CD4-positive, CD25-positive, alpha-beta regulatory T cell (primary cell): ENCODE results near the gene ZNF30. TPM values are rescaled to one million over a fixed set of nuclear protein-coding genes. Genes with fewer than 3 reads are reported as not detected.

Experiments used
- ATAC-seq, 2 donors: fragments of 150-1000 bp; cut with Tn5 transposase; one replicate each; pipeline ENCODE4 v1.10.0; 2021; ENCODE audit warnings: low read depth in 2 of 2, moderate number of reproducible peaks in 2 of 2, moderate library complexity in 1 of 2
- DNase-seq, 3 donors: peaks; one replicate each; pipeline versions ENCODE4 v3.0.0 to v3.0.0-alpha.2; 2012 to 2022; ENCODE audit warnings: mixed read lengths in 1 of 3
- H3K27ac ChIP-seq: one replicate; pipeline ENCODE4 v1.7.0; 2013; ENCODE audit warnings: mild to moderate bottlenecking, low read length; ENCODE audit not compliant: insufficient read depth, poor library complexity, severe bottlenecking
- H3K27me3 ChIP-seq: one replicate; pipeline ENCODE4 v1.7.0; 2013; ENCODE audit warnings: low read length; ENCODE audit not compliant: control insufficient read depth, insufficient read depth
- H3K36me3 ChIP-seq: one replicate; pipeline ENCODE4 v1.7.0; 2013; ENCODE audit warnings: mild to moderate bottlenecking, low read length, moderate library complexity; ENCODE audit not compliant: control insufficient read depth, insufficient read depth
- H3K4me1 ChIP-seq: 2 replicates; pipeline ENCODE4 v1.7.0; 2013; ENCODE audit warnings: mild to moderate bottlenecking, low read length; ENCODE audit not compliant: insufficient read depth, control insufficient read depth, poor library complexity, severe bottlenecking
- H3K4me3 ChIP-seq: one replicate; pipeline ENCODE4 v1.7.0; 2013; ENCODE audit warnings: low read depth, mild to moderate bottlenecking, low read length, moderate library complexity
- H3K9me3 ChIP-seq, 2 experiments: 1 replicate in 1 of 2; 2 replicates in 1 of 2; pipeline ENCODE4 v1.7.0; 2013; ENCODE audit warnings: low read length in 2 of 2, mild to moderate bottlenecking in 1 of 2, moderate library complexity in 1 of 2; ENCODE audit not compliant: control insufficient read depth in 2 of 2
- H3K27ac Mint-ChIP-seq, 3 donors: one replicate each; pipeline ENCODE4 v1.8.0; 2020 to 2022; ENCODE audit warnings: mild to moderate bottlenecking in 3 of 3, mixed read lengths in 3 of 3, moderate library complexity in 2 of 3
- H3K27me3 Mint-ChIP-seq: one replicate; pipeline ENCODE4 v1.8.0; 2022; ENCODE audit warnings: mild to moderate bottlenecking, mixed read lengths
- H3K36me3 Mint-ChIP-seq: one replicate; pipeline ENCODE4 v1.8.0; 2020; ENCODE audit warnings: mixed read lengths
- H3K4me1 Mint-ChIP-seq, 4 donors: one replicate each; pipeline ENCODE4 v1.8.0; 2020 to 2022; ENCODE audit warnings: mixed read lengths in 4 of 4, mild to moderate bottlenecking in 1 of 4
- H3K4me3 Mint-ChIP-seq, 4 donors: one replicate each; pipeline ENCODE4 v1.8.0; 2020 to 2022; ENCODE audit warnings: mild to moderate bottlenecking in 4 of 4, mixed read lengths in 4 of 4, moderate library complexity in 3 of 4
- H3K9me3 Mint-ChIP-seq, 7 donors: one replicate each; pipeline ENCODE4 v1.8.0; 2020 to 2022; ENCODE audit warnings: mixed read lengths in 7 of 7, mild to moderate bottlenecking in 3 of 7, moderate library complexity in 2 of 7
- polyA plus RNA-seq, 4 donors: library from polyadenylated mRNA; unstranded; fragments of 300-500 nt; fragmentation: Illumina TruSeq; gene quantifications; one replicate each; pipeline ENCODE4 v1.2.3, GENCODE V29; 2021
- total RNA-seq: library from RNA; stranded (reverse); gene quantifications from one replicate; pipeline ENCODE4 v1.2.3, GENCODE V29; 2022

Gene ZNF30
- total and polyA plus RNA-seq, 5 donors from 2014 or later = 3.0 to 15.2 (median 5.9) TPM

DNA sequence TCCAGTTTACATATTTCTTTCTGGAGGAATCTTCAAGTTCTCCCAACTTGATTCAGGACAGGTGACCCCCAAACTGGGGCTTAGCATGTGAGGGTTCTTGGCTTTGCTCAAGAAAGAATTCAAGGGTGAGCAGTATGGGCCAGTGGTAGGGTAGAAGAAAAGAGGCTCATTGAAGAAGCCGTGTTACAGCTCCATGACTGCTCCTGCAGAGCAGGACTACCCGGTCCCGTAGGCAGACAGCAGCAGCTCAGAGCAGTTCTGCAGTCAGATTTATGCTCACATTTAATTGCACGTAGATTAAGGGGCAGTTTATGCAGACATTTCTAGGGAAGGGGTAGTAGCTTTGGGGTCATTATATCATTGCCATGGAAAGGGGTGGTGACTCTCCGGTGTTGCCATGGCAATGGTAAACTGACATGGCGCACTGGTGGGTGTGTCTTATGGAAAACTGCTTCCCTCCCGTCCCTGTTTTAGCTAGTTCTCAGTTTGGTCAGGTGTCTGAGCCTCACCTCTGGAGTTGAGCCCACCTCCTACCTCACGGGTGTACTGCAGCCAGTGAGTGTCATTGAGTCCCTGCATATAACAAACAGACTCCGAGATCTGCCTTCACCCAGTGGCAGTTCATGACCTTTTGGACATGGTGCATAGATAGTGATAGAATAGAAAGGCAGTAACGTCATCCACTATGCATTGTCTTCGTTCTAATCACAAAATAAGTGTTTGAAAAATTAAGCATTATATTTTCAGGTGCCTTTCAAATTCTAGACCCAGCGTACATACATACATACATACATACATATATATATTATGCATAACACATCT is 53.3 kb downstream of the ZNF30 start:
- Histone ChIP-seq H3K4me1 (peaks cover under 1% of the 10 kb centered on the region), H3K27ac (no peak overlapping the region), H3K36me3 (no peaks in the 10 kb centered on the region), H3K9me3 (peaks cover 0 to 3% of the 10 kb centered on the region in 2 experiments), H3K27me3 (no peaks in the 10 kb centered on the region), H3K4me3 (no peak overlapping the region)
- Mint-ChIP-seq H3K4me3 (no peak overlapping the region), H3K36me3 (peaks cover 3% of the 10 kb centered on the region), H3K27me3 (peaks cover 4% of the 10 kb centered on the region), H3K27ac (no peak overlapping the region), H3K4me1 (peaks cover 0 to 12% (median 1%) of the 10 kb centered on the region in 4 donors), H3K9me3 (peaks cover 0 to 3% (median 0%) of the 10 kb centered on the region in 7 donors)
- no peak for DNase-seq
- no peak for ATAC-seq

DNA sequence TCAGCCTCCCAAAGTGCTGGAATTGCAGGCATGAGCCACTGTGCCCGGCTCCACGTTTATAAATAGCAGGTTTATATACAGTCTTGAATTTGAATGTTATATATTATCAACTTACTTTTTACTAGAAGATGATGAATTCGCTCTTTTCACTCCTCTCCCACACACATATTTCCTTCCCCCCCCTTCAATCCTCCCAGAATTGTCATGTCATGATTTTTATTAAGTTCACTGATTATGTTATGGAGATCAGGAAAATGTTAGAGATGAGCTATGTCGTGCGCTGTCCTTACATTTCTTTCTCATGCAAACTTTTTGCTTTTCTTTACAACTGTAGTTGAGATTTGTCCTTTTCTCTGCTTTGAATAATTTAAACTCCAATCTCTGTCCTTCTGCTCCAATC is 55.6 kb downstream of the ZNF30 start:
- H3K27ac ChIP-seq = no peak overlapping the region
- peaks cover 3% of the 10 kb centered on the region for H3K36me3 Mint-ChIP-seq
- H3K27me3 Mint-ChIP-seq = peaks cover 4% of the 10 kb centered on the region
- peaks cover 0 to 14% (median 6%) of the 10 kb centered on the region in 4 donors for H3K4me1 Mint-ChIP-seq
- DNase-seq (no peak), ATAC-seq (no peak)
- H3K36me3 ChIP-seq = no peaks in the 10 kb centered on the region
- no peak overlapping the region for H3K4me3 Mint-ChIP-seq
- no peaks in the 10 kb centered on the region for H3K27me3 ChIP-seq
- no peaks in the 10 kb centered on the region for H3K9me3 ChIP-seq
- H3K4me1 ChIP-seq = peaks cover 10% of the 10 kb centered on the region
- peak overlapping the region in 1 of 3 donors; percentile 94 for H3K27ac Mint-ChIP-seq
- no peak overlapping the region for H3K4me3 ChIP-seq
- H3K9me3 Mint-ChIP-seq = peaks cover 0 to 1% (median 0%) of the 10 kb centered on the region in 7 donors

DNA sequence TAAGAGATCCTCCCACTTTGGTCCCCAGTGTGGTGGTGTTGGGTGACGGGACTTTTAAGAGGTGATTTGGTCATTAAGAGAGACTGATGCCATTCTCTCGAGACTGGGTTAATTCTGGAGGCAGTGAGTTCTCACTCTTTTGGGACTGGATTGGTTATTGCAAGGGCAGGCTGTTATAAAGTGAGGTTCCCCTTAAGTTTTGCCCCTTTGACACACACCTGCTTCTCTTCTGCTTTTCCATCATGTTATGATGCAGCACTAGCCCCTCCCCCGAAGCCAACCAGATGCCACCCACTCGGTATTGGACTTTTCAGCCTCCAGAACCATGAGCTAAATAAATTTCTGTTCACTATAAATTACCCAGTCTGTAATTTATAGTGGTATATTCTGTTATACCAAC is 57.1 kb downstream of the ZNF30 start:
- Mint-ChIP-seq H3K4me1 (peaks cover 0 to 20% (median 6%) of the 10 kb centered on the region in 4 donors), H3K27me3 (peaks cover 9% of the 10 kb centered on the region), H3K4me3 (no peak overlapping the region), H3K27ac (no peak overlapping the region), H3K36me3 (peaks cover 3% of the 10 kb centered on the region), H3K9me3 (peaks cover 0 to 1% (median 0%) of the 10 kb centered on the region in 7 donors)
- Histone ChIP-seq H3K27ac (no peak overlapping the region), H3K27me3 (no peaks in the 10 kb centered on the region), H3K4me1 (peaks cover 10% of the 10 kb centered on the region), H3K4me3 (no peak overlapping the region), H3K36me3 (no peaks in the 10 kb centered on the region), H3K9me3 (no peaks in the 10 kb centered on the region)
- no peak for DNase-seq
- ATAC-seq = no peak

DNA sequence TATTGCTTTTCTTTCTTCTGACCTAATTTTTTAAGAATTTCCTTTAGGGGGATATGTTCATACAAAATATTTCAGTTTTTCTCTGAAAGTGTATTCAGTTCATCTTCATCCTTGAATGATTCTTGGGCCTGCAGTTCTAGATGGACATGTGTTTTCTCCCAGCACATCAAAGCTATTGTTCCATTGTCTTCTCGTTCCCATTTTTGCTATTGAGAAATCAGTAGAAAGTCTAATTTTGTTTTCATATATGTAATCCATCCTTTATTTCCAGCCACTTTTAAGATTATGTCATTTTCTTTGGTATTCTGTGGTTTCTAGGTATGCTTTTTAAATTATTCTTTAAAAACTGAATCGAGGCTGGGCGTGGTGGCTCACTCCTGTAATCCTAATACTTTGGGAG is 57.6 kb downstream of the ZNF30 start:
- peaks cover 0 to 1% (median 0%) of the 10 kb centered on the region in 7 donors for H3K9me3 Mint-ChIP-seq
- Histone ChIP-seq H3K27me3 (no peaks in the 10 kb centered on the region), H3K9me3 (no peaks in the 10 kb centered on the region), H3K4me3 (no peak overlapping the region), H3K4me1 (peaks cover 10% of the 10 kb centered on the region), H3K36me3 (no peaks in the 10 kb centered on the region), H3K27ac (no peak overlapping the region)
- H3K27ac Mint-ChIP-seq = no peak overlapping the region
- ATAC-seq = no peak
- DNase-seq = no peak
- H3K4me1 Mint-ChIP-seq = peaks cover 0 to 22% (median 6%) of the 10 kb centered on the region in 4 donors
- no peaks in the 10 kb centered on the region for H3K36me3 Mint-ChIP-seq
- peaks cover 9% of the 10 kb centered on the region for H3K27me3 Mint-ChIP-seq
- no peak overlapping the region for H3K4me3 Mint-ChIP-seq

DNA sequence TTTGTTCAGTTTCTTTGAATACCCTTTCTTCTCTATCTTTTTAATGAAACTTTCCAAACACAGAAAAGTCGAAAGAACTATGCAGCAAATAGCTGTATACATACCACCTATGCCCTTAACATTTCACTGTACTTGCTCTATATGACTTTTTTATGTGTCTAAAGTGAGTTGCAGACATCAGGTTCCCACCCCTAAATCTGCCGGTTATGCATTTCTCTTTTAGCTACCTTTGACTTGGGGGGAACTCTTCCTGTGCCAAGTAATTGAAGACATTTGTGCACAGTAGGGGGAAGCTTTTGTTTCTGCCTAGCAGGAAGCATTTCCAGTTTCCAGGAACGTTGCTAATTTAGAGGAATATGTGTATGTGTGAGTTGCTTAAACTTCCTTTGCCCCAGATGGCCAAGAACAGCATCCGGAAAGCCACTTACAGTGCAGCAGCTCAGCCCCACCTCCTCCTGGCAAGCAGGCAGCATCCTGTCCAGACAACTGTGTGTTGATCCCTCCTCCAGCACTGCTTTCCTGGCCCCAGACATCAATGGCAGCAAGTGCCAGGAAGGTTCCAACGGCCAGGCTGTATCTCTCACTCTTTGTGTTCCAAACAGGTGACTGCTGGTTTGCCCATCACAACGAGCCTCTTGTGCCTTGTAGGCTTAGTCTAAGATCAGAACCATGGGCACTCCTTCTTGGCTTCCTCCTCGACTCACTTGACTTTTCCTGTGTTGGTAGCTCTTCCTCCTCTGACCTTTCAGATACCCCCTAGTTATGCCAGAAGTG is 58.7 kb downstream of the ZNF30 start:
- Mint-ChIP-seq H3K27me3 (peaks cover 9% of the 10 kb centered on the region), H3K4me3 (peak overlapping the region in 2 of 4 donors; percentile 26 to 39), H3K27ac (peak overlapping the region; percentile 33 to 64 (median 39)), H3K36me3 (no peaks in the 10 kb centered on the region), H3K4me1 (peaks cover 0 to 28% (median 7%) of the 10 kb centered on the region in 4 donors), H3K9me3 (peaks cover 0 to 1% (median 0%) of the 10 kb centered on the region in 7 donors)
- Histone ChIP-seq H3K27ac (peak overlapping the region; percentile 23), H3K36me3 (no peaks in the 10 kb centered on the region), H3K9me3 (no peaks in the 10 kb centered on the region), H3K4me3 (peak overlapping the region; percentile 35), H3K27me3 (no peaks in the 10 kb centered on the region), H3K4me1 (peaks cover 10% of the 10 kb centered on the region)
- peak; percentile 61 to 62 for ATAC-seq
- DNase-seq = peak in 1 of 3 donors; percentile 55

DNA sequence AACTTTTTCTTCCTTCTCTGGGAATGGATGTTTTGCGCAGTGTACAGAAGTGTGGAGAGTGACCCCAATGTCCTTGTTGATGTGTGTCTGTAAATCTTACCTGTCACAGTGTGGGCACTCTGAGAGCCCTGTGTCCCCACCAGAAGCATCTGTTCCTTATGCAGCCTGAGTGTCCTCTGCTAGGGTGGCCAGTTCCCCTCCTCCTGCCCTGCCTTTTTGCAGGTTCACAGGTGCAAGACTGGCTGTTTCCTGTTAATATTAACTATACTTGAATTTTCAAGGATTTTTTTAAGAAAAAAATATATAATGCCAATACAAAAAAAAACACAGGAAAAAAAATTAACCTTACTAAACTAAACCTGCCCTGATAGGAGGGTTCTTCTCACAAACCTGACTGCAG is 61.4 kb downstream of the ZNF30 start:
- Mint-ChIP-seq H3K4me3 (no peak overlapping the region), H3K9me3 (peaks cover 0 to 1% (median 0%) of the 10 kb centered on the region in 7 donors), H3K4me1 (peaks cover 0 to 32% (median 8%) of the 10 kb centered on the region in 4 donors), H3K27me3 (peaks cover 5% of the 10 kb centered on the region), H3K27ac (peak overlapping the region in 1 of 3 donors; percentile 56), H3K36me3 (no peaks in the 10 kb centered on the region)
- no peak overlapping the region for H3K4me3 ChIP-seq
- H3K27ac ChIP-seq = no peak overlapping the region
- ATAC-seq = no peak
- H3K27me3 ChIP-seq = no peaks in the 10 kb centered on the region
- DNase-seq = no peak
- H3K4me1 ChIP-seq = peaks cover 10% of the 10 kb centered on the region
- H3K36me3 ChIP-seq = no peaks in the 10 kb centered on the region
- no peaks in the 10 kb centered on the region for H3K9me3 ChIP-seq

DNA sequence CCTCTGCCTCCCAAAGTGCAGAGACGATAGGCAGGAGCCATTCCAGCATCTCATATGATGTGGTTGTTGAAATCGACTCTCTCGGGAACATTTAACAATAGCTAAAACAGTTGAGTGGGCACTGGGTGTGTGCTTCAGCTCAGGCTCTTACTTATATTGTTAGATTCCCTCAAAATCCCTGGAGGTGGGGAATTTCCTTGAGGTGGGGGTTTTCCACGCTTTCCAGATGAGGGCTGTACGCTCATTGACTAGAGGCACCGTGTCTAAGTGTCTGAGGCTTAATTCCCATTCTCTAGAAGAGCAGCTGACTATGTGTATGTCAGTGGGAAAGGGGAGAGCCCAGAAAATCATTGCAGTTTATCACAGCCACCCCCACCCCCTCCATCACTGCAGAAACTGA is 62.6 kb downstream of the ZNF30 start:
- Histone ChIP-seq H3K4me3 (no peak overlapping the region), H3K27me3 (no peaks in the 10 kb centered on the region), H3K4me1 (peaks cover 10% of the 10 kb centered on the region), H3K9me3 (no peaks in the 10 kb centered on the region), H3K27ac (no peak overlapping the region), H3K36me3 (no peaks in the 10 kb centered on the region)
- peaks cover 5% of the 10 kb centered on the region for H3K27me3 Mint-ChIP-seq
- peaks cover 0 to 37% (median 8%) of the 10 kb centered on the region in 4 donors for H3K4me1 Mint-ChIP-seq
- DNase-seq (no peak), ATAC-seq (no peak)
- H3K27ac Mint-ChIP-seq = peak overlapping the region in 1 of 3 donors; percentile 20
- no peaks in the 10 kb centered on the region for H3K36me3 Mint-ChIP-seq
- H3K9me3 Mint-ChIP-seq = no peaks in the 10 kb centered on the region
- H3K4me3 Mint-ChIP-seq = no peak overlapping the region
